C1 segment of cervical spinal cord (tissue), 14 donors: ENCODE data around the gene NOC2L.

ENCODE experiments used
- DNase-seq, 14 donors: peaks; one replicate each; lab custom pipeline; 2025; lab: John Stamatoyannopoulos, UW

NOC2L gene

GRCh38 chr1:958823-959730 is at the start of gene NOC2L:
NOC2L (minus strand) TSS chr1:959256; CDS start chr1:959240, 16 bp downstream.
- DNase-seq = peak; percentile 49 to 94 (median 88)

GRCh38 chr1:1006305-1007159 is 47.5 kb upstream of the NOC2L start:
- DNase-seq = no peak

- no peak for DNase-seq
Observed at GRCh38 chr1:1005774-1006304, 46.8 kb upstream of the NOC2L start.

GRCh38 chr1:1004780-1005697 is 46.0 kb upstream of the NOC2L start:
- DNase-seq = no peak

GRCh38 chr1:1004420-1004779 is 45.3 kb upstream of the NOC2L start:
- DNase-seq = no peak

- DNase-seq = no peak
Observed at GRCh38 chr1:1003618-1004419, 44.8 kb upstream of the NOC2L start.

- no peak for DNase-seq
Observed at GRCh38 chr1:1001057-1001783, 42.2 kb upstream of the NOC2L start.

- DNase-seq = peak in 9 of 14 donors; percentile 9 to 75 (median 29)
Observed at GRCh38 chr1:1000357-1001056, 41.5 kb upstream of the NOC2L start.

- DNase-seq = peak in 7 of 14 donors; percentile 27 to 75 (median 38)
Observed at GRCh38 chr1:999725-1000356, 40.8 kb upstream of the NOC2L start, which contains the start of gene HES4. HES4 (minus strand) TSS chr1:1000097; CDS start chr1:999973, 124 bp downstream.

GRCh38 chr1:998995-999724 is 40.1 kb upstream of the NOC2L start:
- DNase-seq = no peak

GRCh38 chr1:998745-998994 is 39.6 kb upstream of the NOC2L start:
- DNase-seq = no peak

- DNase-seq = no peak
Observed at GRCh38 chr1:997993-998744, 39.1 kb upstream of the NOC2L start.

GRCh38 chr1:997713-997992 is 38.6 kb upstream of the NOC2L start:
- no peak for DNase-seq

- no peak for DNase-seq
Observed at GRCh38 chr1:996851-997712, 38.0 kb upstream of the NOC2L start.

GRCh38 chr1:995665-996633 is 36.9 kb upstream of the NOC2L start:
- DNase-seq = no peak
